GM10266 (cell line): ENCODE data around the gene WDR12.
"Not testable (repeated sequence)": the region's sequence is repeated elsewhere in the genome, so short reads cannot be mapped to it uniquely, and the experiment has no call there.

ENCODE experiments used
- DNase-seq: peaks from one replicate; pipeline ENCODE4 v3.0.0; 2012; ENCODE audit errors: extremely low spot score
- TF ChIP-seq, protein P1 (sequence below): IDR thresholded peaks from 2 replicates; pipeline ENCODE4 v1.5.1; 2012; ENCODE audit warnings: mild to moderate bottlenecking, low read depth; ENCODE audit not compliant: control insufficient read depth, insufficient read depth; ENCODE audit errors: missing control alignments

WDR12 gene

DNA sequence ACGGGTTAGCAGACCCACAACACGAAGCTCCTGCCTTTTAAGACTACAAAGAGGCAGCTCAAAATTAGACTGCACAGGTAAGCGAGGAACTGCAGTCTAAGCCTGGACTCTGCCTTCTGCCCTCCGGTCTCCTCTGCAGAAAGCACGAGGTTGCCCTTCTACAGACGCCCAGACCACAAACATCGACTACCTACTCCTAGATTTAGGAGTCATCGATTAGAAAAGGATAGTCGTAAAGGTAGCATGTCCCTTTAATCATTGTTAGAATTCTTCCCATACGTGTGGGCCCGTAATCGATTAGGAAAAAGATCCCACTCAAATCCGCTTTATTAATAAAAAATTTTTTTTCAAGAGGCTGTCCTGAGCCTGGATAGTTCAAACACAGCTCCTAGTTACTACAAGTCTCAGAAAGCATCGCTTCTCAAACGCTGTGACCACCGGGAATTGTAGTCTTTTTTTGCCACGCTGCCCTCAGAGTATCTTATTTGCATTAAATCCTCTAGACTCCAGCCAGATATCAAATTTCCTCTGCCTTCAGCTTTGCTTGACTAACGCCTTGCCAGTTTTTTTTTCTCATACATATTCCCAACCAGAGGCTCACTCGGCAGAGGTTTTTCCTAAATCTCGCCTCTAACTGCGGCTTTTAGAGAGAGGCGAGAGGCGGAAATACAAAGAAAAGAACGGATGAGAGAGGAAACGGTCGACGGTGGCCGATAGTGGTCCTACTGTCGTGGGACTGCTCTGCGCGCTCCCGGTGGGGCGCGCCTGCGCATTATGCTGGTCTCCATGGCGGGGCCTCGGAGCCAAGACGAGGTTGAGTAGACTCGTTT, at the start of gene WDR12, which contains the start of gene CARF:
TSS of gene WDR12 (minus strand) at position 162 of the 830 bp plus-strand sequence. CDS start 197 bp downstream, outside the sequence.
TSS of gene CARF (plus strand) at position 764 of the 830 bp plus-strand sequence. CDS start 29,628 bp downstream, outside the sequence.
- TF ChIP-seq, protein P1, sequence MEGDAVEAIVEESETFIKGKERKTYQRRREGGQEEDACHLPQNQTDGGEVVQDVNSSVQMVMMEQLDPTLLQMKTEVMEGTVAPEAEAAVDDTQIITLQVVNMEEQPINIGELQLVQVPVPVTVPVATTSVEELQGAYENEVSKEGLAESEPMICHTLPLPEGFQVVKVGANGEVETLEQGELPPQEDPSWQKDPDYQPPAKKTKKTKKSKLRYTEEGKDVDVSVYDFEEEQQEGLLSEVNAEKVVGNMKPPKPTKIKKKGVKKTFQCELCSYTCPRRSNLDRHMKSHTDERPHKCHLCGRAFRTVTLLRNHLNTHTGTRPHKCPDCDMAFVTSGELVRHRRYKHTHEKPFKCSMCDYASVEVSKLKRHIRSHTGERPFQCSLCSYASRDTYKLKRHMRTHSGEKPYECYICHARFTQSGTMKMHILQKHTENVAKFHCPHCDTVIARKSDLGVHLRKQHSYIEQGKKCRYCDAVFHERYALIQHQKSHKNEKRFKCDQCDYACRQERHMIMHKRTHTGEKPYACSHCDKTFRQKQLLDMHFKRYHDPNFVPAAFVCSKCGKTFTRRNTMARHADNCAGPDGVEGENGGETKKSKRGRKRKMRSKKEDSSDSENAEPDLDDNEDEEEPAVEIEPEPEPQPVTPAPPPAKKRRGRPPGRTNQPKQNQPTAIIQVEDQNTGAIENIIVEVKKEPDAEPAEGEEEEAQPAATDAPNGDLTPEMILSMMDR, result no peak
- peak; percentile 90 for DNase-seq

DNA sequence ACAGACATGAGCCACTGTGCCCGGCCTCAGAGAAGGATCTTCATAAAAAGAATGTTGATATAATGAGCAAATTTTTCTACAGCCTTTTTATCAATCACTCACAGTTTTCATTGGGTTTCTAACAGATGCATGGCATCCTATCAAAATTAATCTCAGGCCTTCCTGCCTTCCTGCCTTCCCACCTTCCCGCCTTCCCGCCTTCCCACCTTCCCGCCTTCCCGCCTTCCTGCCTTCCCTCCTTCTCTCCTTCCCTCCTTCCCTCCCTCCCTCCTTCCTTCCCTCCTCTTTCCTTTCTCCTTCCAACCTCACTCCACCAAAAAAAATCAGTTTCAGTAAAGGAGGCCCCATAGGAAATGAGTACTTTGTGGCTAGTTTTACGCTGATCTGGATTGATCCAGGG, 49.1 kb upstream of the WDR12 start:
- TF ChIP-seq, protein P1, result no peak
- no peak for DNase-seq

DNA sequence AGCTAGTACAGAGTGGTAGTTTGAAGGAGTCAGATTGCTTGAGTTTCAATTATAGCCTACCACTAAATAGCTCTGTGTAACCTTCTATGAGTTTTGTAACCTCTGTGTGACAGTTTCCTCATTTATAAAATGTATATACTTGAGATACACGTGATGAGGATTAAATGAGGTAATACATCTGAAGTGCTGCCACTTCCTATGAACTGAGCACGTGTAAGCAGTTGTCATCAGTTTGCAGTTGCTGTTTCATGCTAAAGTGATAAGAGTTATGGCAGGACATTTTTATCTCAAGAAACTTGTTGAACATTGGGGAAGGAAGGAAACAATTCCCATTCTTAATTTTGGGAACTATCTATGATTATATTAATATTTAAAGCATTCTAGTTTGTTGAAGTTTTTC, 39.1 kb upstream of the WDR12 start:
- no peak for DNase-seq
- TF ChIP-seq, protein P1, result no peak

DNA sequence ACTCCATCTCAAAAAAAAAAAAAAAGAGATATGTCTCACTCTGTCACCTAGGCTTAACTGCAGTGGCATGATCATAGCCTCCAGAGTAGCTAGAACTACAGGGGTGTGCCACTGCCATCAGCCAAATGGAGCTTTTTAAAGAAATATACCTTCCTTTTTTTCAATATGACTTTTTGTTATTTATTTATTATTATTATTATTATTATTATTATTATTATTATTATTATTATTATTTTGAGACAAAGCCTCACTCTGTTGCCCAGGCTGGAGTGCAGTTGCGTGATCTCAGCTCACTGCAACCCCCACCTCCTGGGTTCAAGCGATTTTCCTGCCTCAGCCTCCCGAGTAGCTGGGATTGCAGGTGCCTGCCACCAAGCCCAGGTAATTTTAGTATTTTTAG, 37.9 kb upstream of the WDR12 start:
- not testable (repeated sequence) for DNase-seq

DNA sequence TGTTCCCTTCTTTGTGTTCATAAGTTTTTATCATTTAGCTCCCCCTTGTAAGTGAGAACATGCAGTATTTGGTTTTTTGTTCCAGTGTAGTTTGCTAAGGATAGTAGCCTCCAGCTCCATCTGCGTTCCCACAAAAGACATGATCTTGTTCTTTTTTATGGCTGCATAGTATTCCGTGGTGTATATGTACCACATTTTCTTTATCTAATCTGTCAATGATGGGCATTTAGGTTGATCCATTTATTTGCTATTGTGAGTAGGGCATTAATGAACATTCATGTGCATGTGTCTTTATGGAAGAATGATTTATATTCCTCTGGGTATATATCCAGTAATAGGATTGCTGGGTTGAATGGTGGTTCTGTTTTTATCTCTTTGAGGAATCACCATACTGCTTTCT, 34.0 kb upstream of the WDR12 start:
- TF ChIP-seq, protein P1, result no peak
- no peak for DNase-seq

DNA sequence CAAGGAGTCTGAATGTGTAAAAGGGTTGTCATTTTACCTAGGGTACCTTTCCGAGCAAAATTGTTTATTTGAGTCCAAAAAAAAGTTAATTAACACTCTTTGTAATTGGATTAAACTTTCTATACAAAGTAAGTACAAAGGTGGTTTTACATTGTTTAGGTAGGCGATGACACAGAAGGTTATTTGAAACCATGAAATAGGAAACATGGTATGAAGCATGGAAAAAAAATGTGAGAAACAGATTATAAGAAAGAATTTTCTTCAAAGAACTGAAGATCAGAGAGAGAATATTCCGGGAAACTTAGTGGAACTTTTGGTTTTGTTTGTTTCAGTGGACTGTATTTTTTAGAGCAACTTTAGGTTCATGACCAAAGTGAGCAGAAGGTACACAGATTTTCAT, 33.3 kb upstream of the WDR12 start:
- no peak for DNase-seq
- TF ChIP-seq, protein P1, result no peak

DNA sequence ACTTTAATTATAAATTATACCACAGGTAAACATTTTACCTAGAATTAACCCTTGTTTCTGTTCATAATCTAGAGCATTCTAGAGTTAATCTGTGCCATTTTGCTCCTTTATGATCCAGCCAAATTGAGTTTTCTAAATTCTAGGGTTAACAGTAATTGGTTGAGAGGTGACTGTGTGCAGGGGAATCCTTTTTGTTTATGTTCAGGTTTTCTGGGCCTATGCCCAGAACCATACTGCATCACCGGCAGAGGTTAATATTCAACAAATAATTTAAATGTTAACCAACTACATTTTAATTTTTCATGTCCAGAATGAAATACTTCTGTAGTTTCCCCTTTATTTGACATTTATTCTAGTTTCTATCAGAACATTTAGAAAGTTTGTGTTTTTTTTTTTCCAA, 32.9 kb upstream of the WDR12 start:
- TF ChIP-seq, protein P1, result no peak
- no peak for DNase-seq

DNA sequence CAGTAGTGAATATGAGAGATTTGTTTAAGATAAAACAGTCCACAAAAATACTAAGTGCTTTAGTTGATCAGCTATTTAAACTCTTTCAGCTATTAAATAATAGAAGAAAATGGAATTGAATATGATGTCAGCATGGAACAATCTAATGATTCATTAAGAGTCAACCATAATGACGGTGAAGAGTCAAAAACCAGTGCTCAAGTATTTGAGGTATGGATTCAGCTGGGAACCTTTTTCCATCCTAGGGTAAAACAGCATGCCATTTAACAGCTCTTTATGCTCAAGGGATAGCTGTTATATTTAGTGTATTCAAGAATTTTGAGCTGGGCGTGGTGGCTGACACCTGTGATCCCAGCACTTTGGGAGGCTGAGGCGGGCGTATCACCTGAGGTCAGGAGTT, 30.3 kb upstream of the WDR12 start:
- no peak for DNase-seq
- TF ChIP-seq, protein P1, result no peak
